OCI-LY1 (cell line): ENCODE data around the gene UGT2B7.

ENCODE experiments used
- EZH2 ChIP-seq: fragments of 200-600 bp; sonication (generic), shearing (Covaris generic); IDR thresholded peaks from 2 replicates; pipeline ENCODE4 v1.8.0; 2017; ENCODE audit warnings: borderline replicate concordance, mixed run types, mild to moderate bottlenecking, antibody characterized with exemption, low read length, moderate library complexity, mixed read lengths
- TF ChIP-seq, protein P1 (sequence below): fragments of 200-600 bp; sonication (generic), shearing (Covaris generic); IDR thresholded peaks from 2 replicates; pipeline ENCODE4 v1.5.1; 2017; ENCODE audit warnings: mild to moderate bottlenecking, antibody characterized with exemption, low read length, moderate library complexity, mixed read lengths

DNA sequence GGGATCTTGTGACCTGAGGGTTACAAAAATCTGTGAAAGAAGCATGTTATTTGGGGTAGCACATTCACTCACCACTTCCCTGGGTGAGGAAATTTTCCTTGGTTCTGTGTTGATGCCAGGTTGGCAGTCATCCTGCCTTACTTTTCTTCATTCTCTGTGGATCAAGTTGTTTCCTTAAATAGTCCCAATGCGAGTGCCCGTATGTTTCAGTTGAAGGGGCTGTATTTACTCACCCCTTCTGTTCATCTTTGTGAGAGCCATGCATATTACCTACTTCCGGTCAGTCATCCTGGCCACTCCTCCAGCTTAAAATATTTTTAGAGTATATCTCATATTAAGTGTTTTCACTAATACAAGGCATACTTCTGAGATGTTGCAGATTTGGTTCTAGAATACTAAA, 2.6 kb upstream of the UGT2B7 start:
- TF ChIP-seq, protein P1, sequence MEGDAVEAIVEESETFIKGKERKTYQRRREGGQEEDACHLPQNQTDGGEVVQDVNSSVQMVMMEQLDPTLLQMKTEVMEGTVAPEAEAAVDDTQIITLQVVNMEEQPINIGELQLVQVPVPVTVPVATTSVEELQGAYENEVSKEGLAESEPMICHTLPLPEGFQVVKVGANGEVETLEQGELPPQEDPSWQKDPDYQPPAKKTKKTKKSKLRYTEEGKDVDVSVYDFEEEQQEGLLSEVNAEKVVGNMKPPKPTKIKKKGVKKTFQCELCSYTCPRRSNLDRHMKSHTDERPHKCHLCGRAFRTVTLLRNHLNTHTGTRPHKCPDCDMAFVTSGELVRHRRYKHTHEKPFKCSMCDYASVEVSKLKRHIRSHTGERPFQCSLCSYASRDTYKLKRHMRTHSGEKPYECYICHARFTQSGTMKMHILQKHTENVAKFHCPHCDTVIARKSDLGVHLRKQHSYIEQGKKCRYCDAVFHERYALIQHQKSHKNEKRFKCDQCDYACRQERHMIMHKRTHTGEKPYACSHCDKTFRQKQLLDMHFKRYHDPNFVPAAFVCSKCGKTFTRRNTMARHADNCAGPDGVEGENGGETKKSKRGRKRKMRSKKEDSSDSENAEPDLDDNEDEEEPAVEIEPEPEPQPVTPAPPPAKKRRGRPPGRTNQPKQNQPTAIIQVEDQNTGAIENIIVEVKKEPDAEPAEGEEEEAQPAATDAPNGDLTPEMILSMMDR = no peak
- no peak for TF ChIP-seq EZH2
